Loucy (cell line): Measurements from ENCODE around the gene CCBE1.

Experiments
- H2AFZ ChIP-seq: fragments of 200-600 bp; sonication (generic); 2 replicates; pipeline ENCODE4 v1.6.0; 2016; ENCODE audit warnings: antibody characterized with exemption, mild to moderate bottlenecking, low read length, moderate library complexity
- H3F3A ChIP-seq: fragments of 200-600 bp; 2 replicates; pipeline ENCODE4 v1.6.0; 2016; ENCODE audit warnings: antibody characterized with exemption, low read depth, mild to moderate bottlenecking
- H3K27me3 ChIP-seq: fragments of 200-600 bp; sonication (generic); 2 replicates; pipeline ENCODE4 v1.6.1; 2014; ENCODE audit warnings: low read length, mild to moderate bottlenecking; ENCODE audit not compliant: insufficient read depth, poor library complexity, severe bottlenecking
- H3K36me3 ChIP-seq: fragments of 200-600 bp; sonication (generic); 2 replicates; pipeline ENCODE4 v1.6.1; 2016; ENCODE audit warnings: low read length; ENCODE audit not compliant: insufficient read depth
- H3K4me1 ChIP-seq: fragments of 200-600 bp; sonication (generic); 2 replicates; pipeline ENCODE4 v1.5.1; 2014; ENCODE audit warnings: low read length, mild to moderate bottlenecking; ENCODE audit not compliant: insufficient read depth, poor library complexity, severe bottlenecking
- H3K4me2 ChIP-seq: fragments of 200-600 bp; sonication (generic); 2 replicates; pipeline ENCODE4 v1.6.0; 2014; ENCODE audit warnings: antibody characterized with exemption, low read length, low read depth, mild to moderate bottlenecking; ENCODE audit not compliant: poor library complexity, severe bottlenecking
- H3K4me3 ChIP-seq: fragments of 200-600 bp; sonication (generic); 2 replicates; pipeline ENCODE4 v1.5.1; 2014; ENCODE audit warnings: low read length, mild to moderate bottlenecking, mixed read lengths; ENCODE audit not compliant: poor library complexity, severe bottlenecking
- H3K79me2 ChIP-seq: fragments of 200-600 bp; sonication (generic); 2 replicates; pipeline ENCODE4 v1.6.1; 2014; ENCODE audit warnings: low read length; ENCODE audit not compliant: insufficient read depth
- H3K9ac ChIP-seq: fragments of 200-600 bp; sonication (generic); 2 replicates; pipeline ENCODE4 v1.6.0; 2014; ENCODE audit warnings: mild to moderate bottlenecking, low read depth, low read length, moderate library complexity; ENCODE audit not compliant: poor library complexity, severe bottlenecking
- H3K9me2 ChIP-seq: fragments of 200-600 bp; sonication (generic); replicated peaks from 2 replicates; pipeline ENCODE4 v1.6.1; 2016; ENCODE audit warnings: low read depth, low read length, mixed read lengths
- H3K9me3 ChIP-seq: fragments of 200-600 bp; sonication (generic); 2 replicates; pipeline ENCODE4 v1.6.1; 2014; ENCODE audit warnings: mild to moderate bottlenecking, antibody characterized with exemption, low read length, low read depth; ENCODE audit not compliant: insufficient read depth
- H4K20me1 ChIP-seq: fragments of 200-600 bp; sonication (generic); 2 replicates; pipeline ENCODE4 v1.6.0; 2014; ENCODE audit warnings: antibody characterized with exemption, low read length, mild to moderate bottlenecking; ENCODE audit not compliant: insufficient read depth, poor library complexity, severe bottlenecking
- CTCF ChIP-seq: fragments of 200-600 bp; sonication (generic); conservative IDR thresholded peaks from 2 replicates; pipeline ENCODE4 v1.5.1; 2014; ENCODE audit warnings: mild to moderate bottlenecking, antibody characterized with exemption, low read length
- EZH2phosphoT487 ChIP-seq: fragments of 200-600 bp; IDR thresholded peaks from 2 replicates; pipeline ENCODE4 v1.6.1; 2018; ENCODE audit warnings: antibody characterized with exemption, mild to moderate bottlenecking, moderate library complexity, borderline replicate concordance

Gene CCBE1

GRCh38 chr18:59468821-59469220 is 228.4 kb downstream of the CCBE1 start:
- H2AFZ ChIP-seq, result no peak overlapping the region
- H3K36me3 ChIP-seq, result no peaks in the 10 kb centered on the region
- no peaks in the 10 kb centered on the region for H4K20me1 ChIP-seq
- no peaks in the 10 kb centered on the region for H3K79me2 ChIP-seq
- H3K4me3 ChIP-seq, result no peak overlapping the region
- no peaks in the 10 kb centered on the region for H3K9me2 ChIP-seq
- H3K4me1 ChIP-seq, result no peaks in the 10 kb centered on the region
- H3K27me3 ChIP-seq, result no peaks in the 10 kb centered on the region
- no peak overlapping the region for H3K4me2 ChIP-seq
- no peaks in the 10 kb centered on the region for H3K9me3 ChIP-seq
- no peaks in the 10 kb centered on the region for H3F3A ChIP-seq
- TF ChIP-seq EZH2phosphoT487 (no peak), CTCF (no peak)
- no peak overlapping the region for H3K9ac ChIP-seq

GRCh38 chr18:59467497-59467896 is 229.7 kb downstream of the CCBE1 start:
- Histone ChIP-seq H4K20me1 (no peaks in the 10 kb centered on the region), H3K4me3 (no peak overlapping the region), H3K9me3 (no peaks in the 10 kb centered on the region), H3K9ac (no peak overlapping the region), H3K36me3 (no peaks in the 10 kb centered on the region), H3K4me2 (no peak overlapping the region), H3K4me1 (no peaks in the 10 kb centered on the region), H3K79me2 (no peaks in the 10 kb centered on the region), H2AFZ (no peak overlapping the region), H3K9me2 (no peaks in the 10 kb centered on the region), H3F3A (no peaks in the 10 kb centered on the region), H3K27me3 (no peaks in the 10 kb centered on the region)
- TF ChIP-seq CTCF, result no peak
- no peak for TF ChIP-seq EZH2phosphoT487

- no peak for TF ChIP-seq EZH2phosphoT487
- no peak for TF ChIP-seq CTCF
- H3K4me1 ChIP-seq, result no peaks in the 10 kb centered on the region
Observed at GRCh38 chr18:59466980-59467379, 230.2 kb downstream of the CCBE1 start.

More at GRCh38 chr18:59466980-59467379, 230.2 kb downstream of the CCBE1 start:
- Histone ChIP-seq H3K4me2 (no peak overlapping the region), H3K27me3 (no peaks in the 10 kb centered on the region), H2AFZ (no peak overlapping the region), H3K9ac (no peak overlapping the region), H3K4me3 (no peak overlapping the region), H4K20me1 (no peaks in the 10 kb centered on the region), H3K36me3 (no peaks in the 10 kb centered on the region), H3K79me2 (no peaks in the 10 kb centered on the region), H3F3A (no peaks in the 10 kb centered on the region), H3K9me2 (no peaks in the 10 kb centered on the region), H3K9me3 (no peaks in the 10 kb centered on the region)
